IPS-18c (cell line): Measurements from ENCODE around the gene DEPDC4.
"Not testable (repeated sequence)": the region's sequence is repeated elsewhere in the genome, so short reads cannot be mapped to it uniquely, and the experiment has no call there.

ENCODE experiments used
- H3K4me3 ChIP-seq: 2 replicates; pipeline ENCODE4 v1.7.0; 2013; ENCODE audit warnings: low read depth, mild to moderate bottlenecking, low read length, moderate library complexity; ENCODE audit not compliant: insufficient read depth
- H3K9me3 ChIP-seq: one replicate; pipeline ENCODE4 v1.6.1; 2013; ENCODE audit warnings: mild to moderate bottlenecking, low read length, moderate library complexity; ENCODE audit not compliant: control insufficient read depth, insufficient read depth

Gene DEPDC4

GRCh38 chr12:100267603-100268281 lies 863 bp upstream of the DEPDC4 start:
- H3K9me3 ChIP-seq = no peaks in the 10 kb centered on the region
- H3K4me3 ChIP-seq = peak overlapping the region; percentile 80

DNA sequence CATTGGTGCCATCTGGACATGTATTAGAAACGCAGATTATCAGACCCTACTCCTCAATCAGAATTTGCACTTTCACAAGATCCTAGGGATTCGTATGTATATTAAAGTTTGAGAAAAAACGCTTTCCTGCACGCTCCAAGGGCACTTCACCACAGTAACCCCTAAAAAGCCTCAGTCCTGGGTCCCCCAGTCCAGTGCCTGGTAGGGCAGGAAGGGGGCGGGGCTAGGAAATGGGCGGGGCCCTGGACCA lies 369 bp downstream of the DEPDC4 start:
- Histone ChIP-seq H3K9me3 (no peaks in the 10 kb centered on the region), H3K4me3 (peak overlapping the region; percentile 80)

- peak overlapping the region; percentile 80 for H3K4me3 ChIP-seq
- no peaks in the 10 kb centered on the region for H3K9me3 ChIP-seq
These were observed 921 bp downstream of the DEPDC4 start for GRCh38 chr12:100265732-100266584.

DNA sequence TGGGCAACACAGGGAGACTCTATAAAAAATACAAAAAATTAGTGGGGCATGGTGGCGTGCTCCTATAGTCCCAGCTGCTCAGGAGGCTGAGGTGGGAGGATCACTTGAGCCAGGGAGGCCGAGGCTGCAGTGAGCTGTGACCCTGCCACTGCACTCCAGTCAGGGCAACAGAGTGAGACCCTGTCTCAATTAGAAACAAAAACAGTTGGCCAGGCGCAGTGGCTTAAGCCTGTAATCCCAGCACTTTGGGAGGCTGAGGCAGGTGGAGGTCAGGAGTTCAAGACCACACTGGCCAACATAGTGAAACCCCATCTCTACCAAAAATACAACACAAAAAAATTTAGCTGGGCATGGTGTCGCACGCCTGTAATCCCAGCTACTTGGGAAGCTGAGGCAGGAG lies 1.8 kb downstream of the DEPDC4 start:
- not testable (repeated sequence) for H3K9me3 ChIP-seq

GRCh38 chr12:100263131-100263530 lies 3.7 kb downstream of the DEPDC4 start:
- Histone ChIP-seq H3K9me3 (no peaks in the 10 kb centered on the region), H3K4me3 (no peak overlapping the region)

More for the DNA sequence above, 1.8 kb downstream of the DEPDC4 start:
- H3K4me3 ChIP-seq = not testable (repeated sequence)

GRCh38 chr12:100258127-100258526 lies 8.8 kb downstream of the DEPDC4 start:
- no peak overlapping the region for H3K4me3 ChIP-seq
- no peaks in the 10 kb centered on the region for H3K9me3 ChIP-seq

GRCh38 chr12:100254876-100255275 lies 12.0 kb downstream of the DEPDC4 start:
- no peak overlapping the region for H3K4me3 ChIP-seq
- H3K9me3 ChIP-seq = no peaks in the 10 kb centered on the region

- Histone ChIP-seq H3K9me3 (no peaks in the 10 kb centered on the region), H3K4me3 (no peak overlapping the region)
These were observed 13.4 kb downstream of the DEPDC4 start for GRCh38 chr12:100253437-100253836.

GRCh38 chr12:100251917-100252316 lies 15.0 kb downstream of the DEPDC4 start:
- Histone ChIP-seq H3K9me3 (no peaks in the 10 kb centered on the region), H3K4me3 (no peak overlapping the region)

- H3K9me3 ChIP-seq = no peaks in the 10 kb centered on the region
- H3K4me3 ChIP-seq = no peak overlapping the region
These were observed 16.9 kb downstream of the DEPDC4 start for GRCh38 chr12:100249941-100250340.

DNA sequence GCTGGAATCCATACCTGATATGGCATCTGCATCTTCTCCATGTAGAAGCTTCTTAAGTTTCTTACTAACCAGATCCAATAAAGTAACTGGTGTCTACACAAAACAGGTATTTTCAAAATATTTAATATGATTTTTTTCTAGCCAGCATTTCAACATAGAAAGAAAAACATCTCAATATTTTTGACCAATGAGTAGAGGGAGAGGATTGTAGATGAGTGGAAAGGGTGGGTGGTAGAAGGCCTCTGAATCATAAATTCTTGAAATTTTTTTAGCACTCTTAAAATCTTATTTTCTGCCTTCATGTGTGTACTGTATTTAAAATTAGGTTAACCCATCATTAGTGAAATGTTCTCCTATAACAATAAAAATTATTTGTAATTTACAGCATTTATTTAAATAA lies 18.0 kb downstream of the DEPDC4 start:
- Histone ChIP-seq H3K4me3 (no peak overlapping the region), H3K9me3 (no peaks in the 10 kb centered on the region)

- H3K9me3 ChIP-seq = no peaks in the 10 kb centered on the region
These were observed 19.1 kb downstream of the DEPDC4 start for GRCh38 chr12:100247765-100248164.

DNA sequence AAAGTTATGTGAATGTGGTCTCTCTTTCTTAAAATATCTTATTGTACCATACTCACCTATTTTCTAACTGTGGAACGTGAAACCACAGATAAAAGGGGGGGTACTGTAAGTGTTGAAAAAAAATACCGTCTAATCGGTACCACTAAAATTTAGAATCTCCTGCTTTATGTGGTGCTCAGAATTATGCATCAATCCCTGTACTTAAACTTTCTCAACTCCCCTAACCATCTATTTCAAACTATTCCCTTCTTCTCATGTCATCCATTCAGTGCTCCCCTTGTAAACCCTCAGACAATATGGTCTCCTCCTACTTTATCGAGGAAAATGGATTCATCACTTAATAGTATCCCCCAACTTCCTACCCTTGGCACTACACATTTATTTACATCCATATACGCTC lies 23.7 kb downstream of the DEPDC4 start:
- H3K9me3 ChIP-seq = no peaks in the 10 kb centered on the region

More at GRCh38 chr12:100247765-100248164, 19.1 kb downstream of the DEPDC4 start:
- no peak overlapping the region for H3K4me3 ChIP-seq

DNA sequence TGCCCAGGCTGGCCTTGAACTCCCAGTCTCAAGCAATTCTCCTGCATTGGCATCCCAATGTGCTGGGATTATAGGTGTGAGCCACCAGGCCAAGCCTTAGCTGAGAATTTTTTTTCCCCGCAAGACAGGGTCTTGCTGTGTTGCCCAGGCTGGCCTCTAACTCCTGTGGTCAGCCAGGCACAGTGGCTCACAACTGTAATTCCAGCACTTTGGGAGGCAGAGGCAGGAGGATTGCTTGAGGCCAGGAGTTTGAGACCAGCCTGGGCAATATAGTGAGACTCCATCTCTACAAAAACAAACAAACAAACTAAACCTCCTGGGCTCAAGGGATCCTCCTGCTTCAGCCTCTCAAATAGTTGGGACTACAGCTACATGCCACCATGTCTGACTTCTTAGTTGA lies 27.3 kb downstream of the DEPDC4 start:
- Histone ChIP-seq H3K9me3 (no peaks in the 10 kb centered on the region), H3K4me3 (no peak overlapping the region)

More for the DNA sequence above, 23.7 kb downstream of the DEPDC4 start:
- no peak overlapping the region for H3K4me3 ChIP-seq

GRCh38 chr12:100238801-100239200 lies 28.1 kb downstream of the DEPDC4 start:
- no peaks in the 10 kb centered on the region for H3K9me3 ChIP-seq
- no peak overlapping the region for H3K4me3 ChIP-seq

DNA sequence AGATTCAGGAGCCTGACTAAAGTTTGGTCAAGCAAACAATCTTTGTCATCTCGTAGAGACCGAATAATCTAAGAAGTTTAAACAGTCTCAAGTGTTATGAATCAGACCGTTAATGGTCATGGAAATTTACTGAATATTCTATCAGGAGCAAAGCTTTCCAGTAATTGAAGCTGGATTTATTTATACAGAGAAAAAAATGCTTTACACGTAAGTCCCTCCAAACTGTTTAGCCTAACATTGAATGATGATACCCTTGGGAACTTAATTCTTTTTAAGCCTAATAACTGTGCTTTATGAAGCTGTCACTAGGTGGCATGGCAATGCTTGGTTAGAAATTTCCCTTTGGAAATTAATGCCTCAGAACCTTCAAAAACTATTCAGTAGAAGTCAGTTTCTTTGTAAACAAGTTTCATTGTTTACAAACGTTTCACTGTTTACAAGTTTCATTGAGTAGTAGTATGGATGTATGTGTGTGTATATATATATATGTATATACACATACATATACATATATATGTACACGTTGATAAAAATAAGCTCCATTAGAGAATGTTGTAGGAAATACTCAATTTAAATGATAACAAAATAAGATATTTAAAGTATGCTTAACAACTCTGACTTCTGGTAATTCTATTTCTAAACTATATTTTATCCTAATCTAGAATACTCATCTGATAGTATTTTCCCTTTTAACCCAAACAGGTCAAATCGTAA lies 32.1 kb downstream of the DEPDC4 start:
- Histone ChIP-seq H3K9me3 (no peaks in the 10 kb centered on the region), H3K4me3 (no peak overlapping the region)

DNA sequence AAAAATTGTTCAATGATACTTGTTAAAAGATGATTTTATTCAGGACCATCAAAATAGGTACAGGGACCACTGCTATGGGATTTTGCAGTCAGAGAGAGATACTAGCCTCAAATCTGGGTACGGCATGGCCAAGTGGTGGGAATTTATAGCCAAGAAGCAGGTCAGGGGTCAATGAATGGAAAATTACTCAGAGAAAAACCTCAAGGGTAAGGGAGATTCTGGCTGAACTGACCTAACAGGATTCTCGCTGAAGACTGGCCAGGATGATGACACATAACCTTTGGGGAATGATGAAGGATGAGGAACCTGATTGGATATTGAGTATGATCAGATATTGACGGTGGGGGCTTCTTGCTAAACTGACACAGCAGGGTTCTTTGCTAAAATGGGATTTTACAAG lies 32.7 kb downstream of the DEPDC4 start:
- H3K4me3 ChIP-seq = no peak overlapping the region
- H3K9me3 ChIP-seq = no peaks in the 10 kb centered on the region

DNA sequence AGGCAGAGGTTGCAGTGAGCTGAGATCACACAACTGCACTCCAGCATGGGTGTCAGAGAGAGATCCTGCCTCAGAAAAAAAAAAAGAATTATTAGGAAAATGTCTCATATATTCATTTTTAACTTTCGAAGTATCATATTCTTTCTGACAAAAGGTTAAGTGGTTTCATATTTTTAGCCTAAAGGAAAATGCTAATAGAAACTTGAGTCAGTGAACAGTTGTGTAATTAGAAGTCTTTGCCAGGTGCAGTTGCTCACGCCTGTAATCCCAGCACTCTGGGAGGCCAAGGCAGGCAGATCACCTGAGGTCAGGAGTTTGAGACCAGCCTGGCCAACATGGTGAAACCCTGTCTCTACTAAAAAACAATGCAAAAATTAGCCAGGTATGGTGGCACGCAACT lies 35.0 kb downstream of the DEPDC4 start:
- H3K4me3 ChIP-seq, H3K9me3 ChIP-seq: not testable (repeated sequence)
